Spleen (tissue), 11 donors: ENCODE measurements around the gene MRC1. TPM values are rescaled to one million over a fixed set of nuclear protein-coding genes. Genes with fewer than 3 reads are reported as not detected.

Experiments
- DNase-seq: peaks from one replicate; pipeline ENCODE4 v3.0.0-alpha.2; 2020
- H3K27ac ChIP-seq, 8 donors: fragments of 200-600 bp; sonication (generic) in 7 of 8; 1 replicate in 4 of 8; 2 replicates in 4 of 8; pipeline versions ENCODE4 v1.5.0 to v1.8.0; 2016 to 2021; ENCODE audit warnings: inconsistent platforms in 4 of 8, mild to moderate bottlenecking in 4 of 8, moderate library complexity in 1 of 8
- H3K27me3 ChIP-seq, 7 donors: fragments of 200-600 bp; sonication (generic) in 6 of 7; replicated peaks in 1 of 7; 1 replicate in 4 of 7; 2 replicates in 3 of 7; pipeline versions ENCODE4 v1.5.0 to v1.8.0; 2016 to 2021; ENCODE audit warnings: inconsistent platforms in 3 of 7, mild to moderate bottlenecking in 1 of 7
- H3K36me3 ChIP-seq, 6 donors: fragments of 200-600 bp; sonication (generic) in 5 of 6; 1 replicate in 4 of 6; 2 replicates in 2 of 6; pipeline versions ENCODE4 v1.5.0 to v1.8.0; 2016 to 2021; ENCODE audit warnings: inconsistent platforms in 2 of 6
- H3K4me1 ChIP-seq, 6 donors: fragments of 200-600 bp; sonication (generic) in 5 of 6; 1 replicate in 3 of 6; 2 replicates in 3 of 6; pipeline versions ENCODE4 v1.5.0 to v1.8.0; 2016 to 2021; ENCODE audit warnings: inconsistent platforms in 3 of 6
- H3K4me3 ChIP-seq, 8 donors: fragments of 200-600 bp; sonication (generic) in 7 of 8; 1 replicate in 4 of 8; 2 replicates in 4 of 8; pipeline versions ENCODE4 v1.5.0 to v1.8.0; 2016 to 2021; ENCODE audit warnings: inconsistent platforms in 4 of 8, mild to moderate bottlenecking in 4 of 8, moderate library complexity in 2 of 8
- H3K9me3 ChIP-seq, 8 donors: fragments of 200-600 bp; sonication (generic) in 7 of 8; 1 replicate in 4 of 8; 2 replicates in 4 of 8; pipeline versions ENCODE4 v1.5.0 to v1.8.0; 2016 to 2021; ENCODE audit warnings: inconsistent platforms in 4 of 8
- POLR2A ChIP-seq, 3 donors: fragments of 450-650 bp; IDR thresholded peaks; one replicate each; pipeline ENCODE4 v1.5.1; 2017; ENCODE audit warnings: antibody characterized with exemption in 3 of 3, mild to moderate bottlenecking in 1 of 3
- POLR2AphosphoS5 ChIP-seq, 3 donors: sonication (generic); formaldehyde crosslinking; IDR thresholded peaks; one replicate each; pipeline ENCODE4 v1.5.1; 2017; ENCODE audit warnings: antibody characterized with exemption in 3 of 3
- WGBS, 5 donors: extraction: QIAGEN DNeasy Blood & Tissue Kit in 3 of 5; methylation state at CpG; one replicate each; pipeline versions ENCODE4 v1.1.5 to v1.1.7; 2013 to 2018; 5-methylcytosine and 5-hydroxymethylcytosine counted together
- intact Hi-C: fragments of 100-400 bp; cut with DNase I; formaldehyde crosslinking; loops from one replicate; pipeline ENCODE4 v1.15.0; 2023; ENCODE audit warnings: low total_unique reads
- polyA plus RNA-seq, 3 donors: library from polyadenylated mRNA; stranded (reverse); fragments of 200-250 nt; gene quantifications; one replicate each; pipeline ENCODE4 v1.2.1, GENCODE V29; 2013
- total RNA-seq, 7 donors: library from RNA; depleted of rRNA in 3 of 7; stranded (reverse); fragments of >200 nt in 3 of 7; fragmentation: NEBNext Ultra II Directional in 4 of 7; extraction: Animal tissue kit (Norgen Biotek cat#: 25700) in 4 of 7; gene quantifications; one replicate each; pipeline versions ENCODE4 v1.1.0 to v1.2.1, GENCODE V29; 2016 to 2021
- TF ChIP-seq, protein P1 (sequence below), 11 experiments: fragments of 200-600 bp in 7 of 11; fragments of 450-650 bp in 4 of 11; sonication (generic) in 4 of 11; IDR thresholded peaks in 8 of 11; conservative IDR thresholded peaks in 3 of 11; 1 replicate in 7 of 11; 2 replicates in 4 of 11; pipeline versions ENCODE4 v1.4.0 to v1.8.0; 2016 to 2021; ENCODE audit warnings: antibody characterized with exemption in 11 of 11, inconsistent platforms in 4 of 11, mild to moderate bottlenecking in 1 of 11
- donor health status: healthy with polysubstance abuse.
- donor health status: DM: no; HTN: no; CAD: no; lungs with moderate emphysema.
- donor health status: DM: no; HTN: no; CAD: no.
- donor health status: Bipolar disorder and iron deficiency.
- donor health status: healthy.
- donor health status: DM: no; HTN: no; CAD: no.
- donor health status: DM: yes; HTN: yes; CAD: no.

Gene MRC1
- total and polyA plus RNA-seq, 10 donors = 9.9 to 370 (median 129) TPM

DNA sequence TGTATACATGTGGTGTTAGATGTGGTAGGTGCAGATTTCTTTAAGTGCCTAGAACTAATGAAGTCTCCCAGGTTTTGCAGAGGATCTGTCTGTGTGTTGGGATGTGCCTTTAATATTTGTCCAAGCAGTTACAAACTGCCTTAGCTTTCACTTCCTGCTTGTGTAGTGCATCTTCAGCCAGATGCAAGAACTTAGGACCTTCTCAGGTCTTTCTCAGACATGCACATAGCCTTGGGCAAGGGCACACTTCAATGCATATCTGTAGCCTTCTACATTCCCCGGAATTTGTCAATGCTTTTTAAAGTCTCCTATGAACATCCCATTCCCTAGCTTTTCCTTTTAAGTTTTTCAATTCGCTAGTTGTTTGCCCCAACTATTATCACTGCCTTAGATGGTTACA, 95.4 kb downstream of the MRC1 start:
- no peak overlapping the region for H3K27ac ChIP-seq
- no peaks in the 10 kb centered on the region for H3K27me3 ChIP-seq
- no peaks in the 10 kb centered on the region for H3K4me1 ChIP-seq
- no peak overlapping the region for H3K4me3 ChIP-seq
- DNase-seq = no peak
- TF ChIP-seq, protein P1, sequence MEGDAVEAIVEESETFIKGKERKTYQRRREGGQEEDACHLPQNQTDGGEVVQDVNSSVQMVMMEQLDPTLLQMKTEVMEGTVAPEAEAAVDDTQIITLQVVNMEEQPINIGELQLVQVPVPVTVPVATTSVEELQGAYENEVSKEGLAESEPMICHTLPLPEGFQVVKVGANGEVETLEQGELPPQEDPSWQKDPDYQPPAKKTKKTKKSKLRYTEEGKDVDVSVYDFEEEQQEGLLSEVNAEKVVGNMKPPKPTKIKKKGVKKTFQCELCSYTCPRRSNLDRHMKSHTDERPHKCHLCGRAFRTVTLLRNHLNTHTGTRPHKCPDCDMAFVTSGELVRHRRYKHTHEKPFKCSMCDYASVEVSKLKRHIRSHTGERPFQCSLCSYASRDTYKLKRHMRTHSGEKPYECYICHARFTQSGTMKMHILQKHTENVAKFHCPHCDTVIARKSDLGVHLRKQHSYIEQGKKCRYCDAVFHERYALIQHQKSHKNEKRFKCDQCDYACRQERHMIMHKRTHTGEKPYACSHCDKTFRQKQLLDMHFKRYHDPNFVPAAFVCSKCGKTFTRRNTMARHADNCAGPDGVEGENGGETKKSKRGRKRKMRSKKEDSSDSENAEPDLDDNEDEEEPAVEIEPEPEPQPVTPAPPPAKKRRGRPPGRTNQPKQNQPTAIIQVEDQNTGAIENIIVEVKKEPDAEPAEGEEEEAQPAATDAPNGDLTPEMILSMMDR (IDR thresholded peaks at IDR 0.05 in 8 of 11, conservative IDR thresholded peaks at IDR 0.05 in 3 of 11) = no peak
- no peak for TF ChIP-seq POLR2A (IDR thresholded peaks at IDR 0.05)
- no peak for TF ChIP-seq POLR2AphosphoS5 (IDR thresholded peaks at IDR 0.05)
- intact Hi-C loops = no loop called here
- no peaks in the 10 kb centered on the region for H3K9me3 ChIP-seq
- 86 to 93% (median 91%) methylated on average over 2 of the region's 2 CpGs for WGBS, 5 donors
- H3K36me3 ChIP-seq = peaks cover 0 to 86% (median 2%) of the 10 kb centered on the region in 6 donors

DNA sequence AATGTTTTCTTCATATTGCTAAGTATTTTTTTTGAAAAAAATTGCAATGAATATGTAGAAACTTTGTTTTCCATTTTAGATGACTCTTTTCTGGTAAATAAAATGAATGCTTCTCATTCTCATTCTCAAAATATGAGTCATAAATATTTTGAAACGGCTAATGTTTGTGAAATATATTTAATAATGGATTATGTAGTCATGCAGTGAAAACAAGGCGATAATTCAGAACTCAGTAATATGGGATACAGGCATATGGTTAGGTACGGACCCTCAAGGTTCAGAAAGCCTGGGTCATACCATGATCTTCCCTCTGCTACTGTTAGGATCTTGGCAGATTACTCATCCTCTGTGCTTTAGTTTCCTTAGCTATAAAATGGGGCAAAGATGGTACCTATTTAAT, 96.3 kb downstream of the MRC1 start:
- Histone ChIP-seq H3K27me3 (no peaks in the 10 kb centered on the region), H3K36me3 (peaks cover 0 to 87% (median 2%) of the 10 kb centered on the region in 6 donors), H3K9me3 (no peaks in the 10 kb centered on the region), H3K4me3 (no peak overlapping the region), H3K4me1 (no peaks in the 10 kb centered on the region), H3K27ac (no peak overlapping the region)
- intact Hi-C loops = no loop called here
- WGBS, 5 donors = 82 to 91% (median 88%) methylated on average over 3 of the region's 3 CpGs
- TF ChIP-seq POLR2AphosphoS5 (IDR thresholded peaks at IDR 0.05) (no peak), POLR2A (IDR thresholded peaks at IDR 0.05) (no peak)
- TF ChIP-seq, protein P1 (IDR thresholded peaks at IDR 0.05 in 8 of 11, conservative IDR thresholded peaks at IDR 0.05 in 3 of 11) = no peak
- DNase-seq = no peak

- no peaks in the 10 kb centered on the region for H3K4me1 ChIP-seq
- no peak overlapping the region for H3K4me3 ChIP-seq
- H3K9me3 ChIP-seq = no peaks in the 10 kb centered on the region
- no peak for DNase-seq
- peaks cover 0 to 84% (median 2%) of the 10 kb centered on the region in 6 donors for H3K36me3 ChIP-seq
- H3K27ac ChIP-seq = no peak overlapping the region
- H3K27me3 ChIP-seq = no peaks in the 10 kb centered on the region
- TF ChIP-seq POLR2A (IDR thresholded peaks at IDR 0.05) (no peak), POLR2AphosphoS5 (IDR thresholded peaks at IDR 0.05) (no peak)
- TF ChIP-seq, protein P1 (IDR thresholded peaks at IDR 0.05 in 8 of 11, conservative IDR thresholded peaks at IDR 0.05 in 3 of 11) = no peak
- WGBS, 5 donors = 52 to 70% (median 61%) methylated on average over 1 of the region's 1 CpG
- intact Hi-C loops = no loop called here
Measured at GRCh38 chr10:17906002-17906401, 96.9 kb downstream of the MRC1 start.

DNA sequence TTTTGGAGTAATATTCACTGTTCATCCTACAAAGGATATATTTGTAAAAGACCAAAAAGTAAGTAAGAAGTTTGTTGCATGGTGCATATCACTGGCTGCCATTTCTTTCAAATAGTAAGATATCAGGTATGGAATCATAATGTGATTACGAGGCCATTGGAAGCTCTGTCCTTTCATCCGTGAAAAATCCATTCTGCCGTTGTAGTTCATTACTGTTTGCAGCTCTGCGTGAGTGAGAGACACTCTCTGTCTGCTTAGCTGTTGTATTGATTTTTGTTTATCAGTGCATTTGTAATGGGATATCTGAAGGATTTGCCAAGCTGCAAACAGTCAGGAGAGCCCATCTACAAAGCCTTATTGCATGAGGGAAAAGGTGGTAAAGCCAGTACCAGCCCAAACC, 98.5 kb downstream of the MRC1 start:
- Histone ChIP-seq H3K9me3 (no peaks in the 10 kb centered on the region), H3K27me3 (no peaks in the 10 kb centered on the region), H3K4me1 (no peaks in the 10 kb centered on the region), H3K36me3 (peaks cover 0 to 77% (median 0%) of the 10 kb centered on the region in 6 donors), H3K27ac (no peak overlapping the region), H3K4me3 (no peak overlapping the region)
- no peak for TF ChIP-seq POLR2A (IDR thresholded peaks at IDR 0.05)
- TF ChIP-seq, protein P1 (IDR thresholded peaks at IDR 0.05 in 8 of 11, conservative IDR thresholded peaks at IDR 0.05 in 3 of 11) = no peak
- no peak for TF ChIP-seq POLR2AphosphoS5 (IDR thresholded peaks at IDR 0.05)
- DNase-seq = no peak
- intact Hi-C loops = no loop called here
- 90 to 94% (median 92%) methylated on average over 4 of the region's 4 CpGs for WGBS, 5 donors
